Colonic mucosa (tissue), 4 donors: Measurements from ENCODE around the gene ADAMTS2. TPM values are rescaled to one million over a fixed set of nuclear protein-coding genes. Genes with fewer than 3 reads are reported as not detected.

Source experiments
- DNase-seq: peaks from one replicate; pipeline ENCODE4 v3.0.0-alpha.2; 2020
- H3K27ac ChIP-seq: fragments of 200-600 bp; one replicate; pipeline ENCODE4 v1.8.0; 2021
- H3K27me3 ChIP-seq: fragments of 200-600 bp; one replicate; pipeline ENCODE4 v1.8.0; 2021
- H3K36me3 ChIP-seq: fragments of 200-600 bp; one replicate; pipeline ENCODE4 v1.8.0; 2021
- H3K4me1 ChIP-seq: fragments of 200-600 bp; one replicate; pipeline ENCODE4 v1.8.0; 2021; ENCODE audit warnings: mild to moderate bottlenecking
- H3K4me3 ChIP-seq: fragments of 200-600 bp; one replicate; pipeline ENCODE4 v1.8.0; 2021
- H3K9ac ChIP-seq, 2 donors: one replicate each; pipeline ENCODE4 v1.7.0; 2013; ENCODE audit warnings: control low read depth in 2 of 2, low read depth in 2 of 2, low read length in 2 of 2
- H3K9me3 ChIP-seq: fragments of 200-600 bp; one replicate; pipeline ENCODE4 v1.8.0; 2021
- intact Hi-C: fragments of 100-400 bp; cut with DNase I; formaldehyde crosslinking; loops from one replicate; pipeline ENCODE4 v1.14.1; 2022
- total RNA-seq, 2 donors: library from RNA; stranded (reverse); fragmentation: NEBNext Ultra II Directional in 1 of 2; extraction: Animal tissue kit (Norgen Biotek cat#: 25700) in 1 of 2; gene quantifications; one replicate each; pipeline ENCODE4 v1.2.1, GENCODE V29; 2021
- TF ChIP-seq, protein P1 (sequence below): fragments of 200-600 bp; IDR thresholded peaks from one replicate; pipeline ENCODE4 v1.8.0; 2022; ENCODE audit warnings: antibody characterized with exemption, mild to moderate bottlenecking
- donor health status: healthy.
- donor health status: DM: no; HTN: no; CAD: no.
- donor health status: DM: no; HTN: no; CAD: no.

Gene ADAMTS2
- total RNA-seq, 2 donors from 2014 or later = 2.9 to 4.0 TPM

DNA sequence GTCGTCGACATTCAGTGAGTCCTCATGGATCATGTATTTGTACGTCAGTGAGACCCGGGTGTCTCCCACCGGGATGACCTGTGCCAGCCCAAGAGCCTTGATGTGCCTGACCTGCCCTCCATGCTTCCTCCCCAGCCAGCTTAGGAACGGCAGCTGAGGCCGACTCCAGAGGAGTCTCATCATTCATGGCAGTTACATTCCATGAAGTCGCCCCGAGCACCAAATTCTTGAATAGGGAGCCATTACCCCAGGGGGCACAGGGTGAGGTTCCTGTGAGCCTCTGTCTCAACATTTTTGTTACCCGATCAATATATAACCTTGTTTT lies 217.3 kb downstream of the ADAMTS2 start:
- Histone ChIP-seq H3K4me3 (no peak overlapping the region), H3K9ac (no peak overlapping the region), H3K9me3 (no peaks in the 10 kb centered on the region), H3K27ac (no peak overlapping the region), H3K4me1 (no peaks in the 10 kb centered on the region), H3K27me3 (no peaks in the 10 kb centered on the region), H3K36me3 (no peaks in the 10 kb centered on the region)
- TF ChIP-seq, protein P1, sequence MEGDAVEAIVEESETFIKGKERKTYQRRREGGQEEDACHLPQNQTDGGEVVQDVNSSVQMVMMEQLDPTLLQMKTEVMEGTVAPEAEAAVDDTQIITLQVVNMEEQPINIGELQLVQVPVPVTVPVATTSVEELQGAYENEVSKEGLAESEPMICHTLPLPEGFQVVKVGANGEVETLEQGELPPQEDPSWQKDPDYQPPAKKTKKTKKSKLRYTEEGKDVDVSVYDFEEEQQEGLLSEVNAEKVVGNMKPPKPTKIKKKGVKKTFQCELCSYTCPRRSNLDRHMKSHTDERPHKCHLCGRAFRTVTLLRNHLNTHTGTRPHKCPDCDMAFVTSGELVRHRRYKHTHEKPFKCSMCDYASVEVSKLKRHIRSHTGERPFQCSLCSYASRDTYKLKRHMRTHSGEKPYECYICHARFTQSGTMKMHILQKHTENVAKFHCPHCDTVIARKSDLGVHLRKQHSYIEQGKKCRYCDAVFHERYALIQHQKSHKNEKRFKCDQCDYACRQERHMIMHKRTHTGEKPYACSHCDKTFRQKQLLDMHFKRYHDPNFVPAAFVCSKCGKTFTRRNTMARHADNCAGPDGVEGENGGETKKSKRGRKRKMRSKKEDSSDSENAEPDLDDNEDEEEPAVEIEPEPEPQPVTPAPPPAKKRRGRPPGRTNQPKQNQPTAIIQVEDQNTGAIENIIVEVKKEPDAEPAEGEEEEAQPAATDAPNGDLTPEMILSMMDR = no peak
- intact Hi-C loops = no loop called here
- DNase-seq = no peak

DNA sequence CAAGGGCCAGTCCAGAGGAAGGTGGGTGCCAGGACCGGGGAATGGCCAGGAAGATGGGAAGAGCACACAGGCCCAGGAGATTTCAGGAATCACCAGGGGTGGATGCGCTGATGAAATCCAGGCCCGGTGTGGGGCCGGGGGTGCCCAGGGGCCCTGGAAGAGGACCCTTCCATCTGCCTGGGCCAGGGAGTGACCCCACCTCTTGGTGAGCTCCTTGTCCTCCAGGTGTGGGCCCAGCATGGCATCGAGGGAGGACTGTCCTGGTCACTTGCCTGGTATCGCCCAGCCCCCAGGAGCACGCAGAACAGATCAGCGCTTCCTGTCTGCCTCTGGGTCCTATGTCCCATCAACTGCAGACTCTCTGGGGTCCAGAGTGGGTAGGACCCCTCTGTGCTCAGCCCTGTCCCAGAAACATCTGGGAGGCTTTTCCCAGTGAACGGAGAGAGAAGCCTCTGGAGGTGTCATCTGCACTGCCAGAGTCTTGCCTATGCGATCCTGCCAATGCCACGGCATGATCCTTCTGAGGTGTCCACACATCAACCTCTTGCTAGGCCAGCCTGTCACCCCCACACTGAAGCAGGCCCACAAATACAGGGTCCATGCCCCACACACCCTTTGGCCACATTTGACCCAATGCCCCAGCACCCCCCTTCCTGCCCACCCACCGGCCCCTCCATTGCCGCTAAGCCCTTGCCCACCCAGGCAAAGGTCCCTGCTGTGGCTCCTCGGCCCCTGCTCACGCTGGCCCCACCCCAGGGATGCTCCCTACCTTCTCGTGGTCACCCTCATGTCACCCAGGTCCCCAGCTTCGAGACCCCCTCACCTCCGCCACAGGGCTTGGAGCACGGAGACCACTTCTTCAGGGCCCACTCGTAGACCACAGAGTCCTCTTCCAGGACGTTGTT lies 217.9 kb downstream of the ADAMTS2 start:
- DNase-seq = no peak
- Histone ChIP-seq H3K36me3 (no peaks in the 10 kb centered on the region), H3K4me1 (no peaks in the 10 kb centered on the region), H3K27me3 (no peaks in the 10 kb centered on the region), H3K9ac (no peak overlapping the region), H3K9me3 (no peaks in the 10 kb centered on the region), H3K27ac (no peak overlapping the region), H3K4me3 (no peak overlapping the region)
- intact Hi-C loops = no loop called here
- TF ChIP-seq, protein P1 = no peak

DNA sequence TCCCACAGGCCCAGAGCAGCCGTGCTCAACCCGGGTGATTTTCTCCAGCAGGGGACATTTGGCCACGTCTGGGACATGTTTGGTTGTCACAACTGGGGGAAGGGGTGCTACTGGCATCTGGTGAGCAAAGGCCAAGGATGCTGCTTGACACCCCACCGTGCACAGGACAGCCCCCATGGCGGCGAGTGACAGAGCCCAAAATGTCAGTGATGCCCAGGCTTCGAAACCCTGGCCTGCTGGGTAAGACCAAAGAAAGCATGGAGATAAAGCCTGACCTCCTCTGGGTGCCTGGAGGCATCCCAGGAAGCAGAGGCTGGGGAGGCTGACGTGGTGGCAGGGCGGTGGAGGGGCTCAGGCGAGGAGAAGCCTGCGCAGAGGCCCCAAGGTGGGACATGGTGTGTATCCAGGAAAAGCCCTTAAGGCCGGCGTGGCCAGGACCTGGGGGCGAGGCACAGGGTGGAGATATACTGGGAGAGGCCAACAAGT lies 218.7 kb downstream of the ADAMTS2 start:
- Histone ChIP-seq H3K4me1 (no peaks in the 10 kb centered on the region), H3K9ac (no peak overlapping the region), H3K4me3 (no peak overlapping the region), H3K27me3 (no peaks in the 10 kb centered on the region), H3K9me3 (no peaks in the 10 kb centered on the region), H3K36me3 (no peaks in the 10 kb centered on the region), H3K27ac (no peak overlapping the region)
- intact Hi-C loops = no loop called here
- no peak for DNase-seq
- TF ChIP-seq, protein P1 = no peak

DNA sequence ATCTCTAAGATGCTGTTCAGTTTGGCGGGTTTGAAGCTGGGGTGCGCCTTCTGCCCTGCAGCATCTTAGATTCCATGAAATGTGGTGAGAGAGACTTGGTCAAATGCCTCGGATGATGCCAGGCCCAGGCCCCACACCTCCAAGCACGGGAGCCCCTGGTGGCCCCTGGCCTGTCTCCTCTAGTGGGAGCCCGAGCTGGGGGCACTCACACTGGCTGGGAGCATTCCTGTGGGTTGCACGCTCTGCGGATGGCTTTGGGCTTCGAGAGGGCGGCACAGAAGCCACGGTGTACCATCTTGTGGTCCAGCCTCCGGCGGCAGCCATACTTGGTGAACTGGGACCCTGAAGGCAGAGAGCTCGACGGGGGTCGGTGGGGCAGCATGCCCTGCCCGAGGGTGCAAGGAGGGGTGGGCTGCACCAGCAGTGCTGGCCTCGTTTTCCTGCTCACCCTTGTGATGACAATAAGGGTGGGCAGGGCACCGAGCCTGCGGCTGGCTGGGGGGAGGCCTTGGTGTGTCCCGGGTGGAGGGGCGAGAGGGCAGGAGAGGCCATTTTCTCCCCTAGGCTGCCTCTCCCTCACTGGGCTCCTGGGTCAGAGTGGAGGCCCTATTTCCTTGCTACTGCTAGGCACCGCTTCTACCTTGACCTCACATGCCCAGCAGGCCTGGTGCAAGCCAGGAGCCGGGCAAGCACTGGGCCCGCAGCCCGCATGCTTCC lies 219.3 kb downstream of the ADAMTS2 start:
- no peaks in the 10 kb centered on the region for H3K36me3 ChIP-seq
- DNase-seq = no peak
- no peaks in the 10 kb centered on the region for H3K9me3 ChIP-seq

More for the DNA sequence above, 219.3 kb downstream of the ADAMTS2 start:
- Histone ChIP-seq H3K27me3 (no peaks in the 10 kb centered on the region), H3K9ac (no peak overlapping the region), H3K4me3 (no peak overlapping the region), H3K27ac (no peak overlapping the region), H3K4me1 (no peaks in the 10 kb centered on the region)
- TF ChIP-seq, protein P1 = no peak
- intact Hi-C loops = no loop called here
